WTC11 (cell line): ENCODE results near the gene VIPR2. TPM values are rescaled to one million over a fixed set of nuclear protein-coding genes. Genes with fewer than 3 reads are reported as not detected.

Experiments
- ATAC-seq: fragments of 200-7000 bp; cut with Tn5 transposase; 2 replicates; pipeline ENCODE4 v1.10.0; 2021; ENCODE audit warnings: mild to moderate bottlenecking, moderate library complexity
- CTCF ChIA-PET: fragments of 300-600 bp; sonication (Branson Sonifier 250); formaldehyde crosslinking; loops from one replicate; lab custom pipeline; 2021; ENCODE audit warnings: antibody characterized with exemption; lab: Charles Lee
- POLR2A ChIA-PET: fragments of 350-600 bp; sonication (Branson Sonifier 250); formaldehyde crosslinking; loops from one replicate; lab custom pipeline; 2021; ENCODE audit warnings: antibody characterized with exemption; lab: Charles Lee
- DNase-seq: peaks from one replicate; pipeline ENCODE4 v3.0.0; 2021; ENCODE audit warnings: low spot score
- H3K27ac Mint-ChIP-seq: 2 replicates; pipeline ENCODE4 v1.8.0; 2021; ENCODE audit warnings: mixed read lengths
- H3K27me3 Mint-ChIP-seq: 2 replicates; pipeline ENCODE4 v1.8.0; 2021; ENCODE audit warnings: low read depth, mild to moderate bottlenecking, moderate library complexity, mixed read lengths
- H3K36me3 Mint-ChIP-seq: 2 replicates; pipeline ENCODE4 v1.8.0; 2021; ENCODE audit warnings: mixed read lengths
- H3K4me1 Mint-ChIP-seq: 2 replicates; pipeline ENCODE4 v1.8.0; 2022; ENCODE audit warnings: mixed read lengths
- H3K4me3 Mint-ChIP-seq: 2 replicates; pipeline ENCODE4 v1.8.0; 2021; ENCODE audit warnings: mild to moderate bottlenecking, moderate library complexity, mixed read lengths
- H3K9me3 Mint-ChIP-seq: 2 replicates; pipeline ENCODE4 v1.8.0; 2021; ENCODE audit warnings: mixed read lengths
- ELF4 ChIP-seq: sonication (generic); formaldehyde crosslinking; IDR thresholded peaks from 2 replicates; pipeline ENCODE4 v1.8.1; 2022; ENCODE audit warnings: low read depth, mild to moderate bottlenecking, moderate library complexity, missing genetic modification reagents
- GTF2I ChIP-seq: fragments of 250-450 bp; sonication (Bioruptor Pico); conservative IDR thresholded peaks from 2 replicates; pipeline ENCODE4 v1.4.0; 2021; ENCODE audit warnings: mild to moderate bottlenecking
- JUN ChIP-seq: sonication (generic); formaldehyde crosslinking; IDR thresholded peaks from 2 replicates; pipeline ENCODE4 v1.8.0; 2023; ENCODE audit warnings: mild to moderate bottlenecking, missing genetic modification reagents
- MYBL2 ChIP-seq: sonication (generic); formaldehyde crosslinking; IDR thresholded peaks from 2 replicates; pipeline ENCODE4 v1.8.1; 2023; ENCODE audit warnings: mild to moderate bottlenecking, moderate library complexity, missing genetic modification reagents
- NFATC4 ChIP-seq: fragments of 250-450 bp; sonication (Bioruptor Pico); IDR thresholded peaks from 2 replicates; pipeline ENCODE4 v1.9.0; 2021; ENCODE audit warnings: mild to moderate bottlenecking
- NFE2L1 ChIP-seq: sonication (generic); formaldehyde crosslinking; IDR thresholded peaks from 2 replicates; pipeline ENCODE4 v1.8.1; 2023; ENCODE audit warnings: missing genetic modification reagents
- NR1H2 ChIP-seq: sonication (generic); formaldehyde crosslinking; IDR thresholded peaks from 2 replicates; pipeline ENCODE4 v1.9.0; 2021; ENCODE audit warnings: mild to moderate bottlenecking, moderate library complexity, missing genetic modification reagents
- TP53 ChIP-seq: sonication (generic); formaldehyde crosslinking; IDR thresholded peaks from 2 replicates; pipeline ENCODE4 v1.8.1; 2023; ENCODE audit warnings: mild to moderate bottlenecking, missing genetic modification reagents
- ZNF121 ChIP-seq: sonication (generic); formaldehyde crosslinking; IDR thresholded peaks from 2 replicates; pipeline ENCODE4 v1.8.0; 2023; ENCODE audit warnings: missing genetic modification reagents
- ZNF219 ChIP-seq: sonication (generic); formaldehyde crosslinking; IDR thresholded peaks from 2 replicates; pipeline ENCODE4 v1.8.0; 2023; ENCODE audit warnings: missing genetic modification reagents, mild to moderate bottlenecking, borderline replicate concordance
- ZNF232 ChIP-seq: sonication (generic); formaldehyde crosslinking; IDR thresholded peaks from 2 replicates; pipeline ENCODE4 v1.8.0; 2022; ENCODE audit warnings: mild to moderate bottlenecking, missing genetic modification reagents
- ZNF317 ChIP-seq: sonication (generic); formaldehyde crosslinking; IDR thresholded peaks from 2 replicates; pipeline ENCODE4 v1.8.1; 2023; ENCODE audit warnings: low read depth, mild to moderate bottlenecking, moderate library complexity, missing genetic modification reagents, borderline replicate concordance
- total RNA-seq: library from RNA; stranded (reverse); gene quantifications from 3 replicates; pipeline ENCODE4 v1.2.3, GENCODE V29; 2021
- TF ChIP-seq, protein P1 (sequence below): sonication (generic); formaldehyde crosslinking; IDR thresholded peaks from 2 replicates; pipeline ENCODE4 v1.8.0; 2022; ENCODE audit warnings: mild to moderate bottlenecking, missing genetic modification reagents
- TF ChIP-seq, protein P2 (sequence below): sonication (generic); formaldehyde crosslinking; IDR thresholded peaks from 2 replicates; pipeline ENCODE4 v1.8.1; 2023; ENCODE audit warnings: mild to moderate bottlenecking, missing genetic modification reagents
- TF ChIP-seq, protein P3 (sequence below): fragments of 250-450 bp; sonication (Bioruptor Pico); IDR thresholded peaks from 2 replicates; pipeline ENCODE4 v2.1.2; 2022; ENCODE audit warnings: mild to moderate bottlenecking, moderate library complexity
- TF ChIP-seq, protein P4 (sequence below): sonication (generic); formaldehyde crosslinking; IDR thresholded peaks from 2 replicates; pipeline ENCODE4 v1.8.0; 2022; ENCODE audit warnings: missing genetic modification reagents

Gene VIPR2
- total RNA-seq, 1 experiment from 2014 or later, result 7.5 TPM

DNA sequence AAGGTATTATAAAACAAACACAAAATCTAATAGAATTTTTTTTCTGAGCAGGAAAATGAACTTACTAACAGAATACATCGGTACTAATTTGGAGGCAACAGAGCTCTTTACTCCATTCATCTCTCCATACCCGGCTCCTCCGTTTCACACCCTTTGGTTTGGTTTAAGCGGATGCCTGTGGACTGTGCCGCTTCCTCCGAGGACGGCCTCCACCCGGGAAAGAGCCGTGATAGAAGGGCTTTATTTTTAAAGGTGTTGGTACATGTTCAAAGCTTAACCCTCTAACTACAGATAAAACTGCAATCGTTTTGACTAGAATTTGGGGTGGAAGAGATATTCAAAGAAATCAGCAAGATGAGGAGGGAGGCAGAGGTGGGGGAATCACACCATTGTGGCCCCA is 1.9 kb downstream of the VIPR2 start (continued):
- TF ChIP-seq NFATC4 (CRISPR knock-in tag) (no peak), JUN (no peak), ZNF317 (CRISPR knock-in tag) (no peak), ELF4 (no peak)

DNA sequence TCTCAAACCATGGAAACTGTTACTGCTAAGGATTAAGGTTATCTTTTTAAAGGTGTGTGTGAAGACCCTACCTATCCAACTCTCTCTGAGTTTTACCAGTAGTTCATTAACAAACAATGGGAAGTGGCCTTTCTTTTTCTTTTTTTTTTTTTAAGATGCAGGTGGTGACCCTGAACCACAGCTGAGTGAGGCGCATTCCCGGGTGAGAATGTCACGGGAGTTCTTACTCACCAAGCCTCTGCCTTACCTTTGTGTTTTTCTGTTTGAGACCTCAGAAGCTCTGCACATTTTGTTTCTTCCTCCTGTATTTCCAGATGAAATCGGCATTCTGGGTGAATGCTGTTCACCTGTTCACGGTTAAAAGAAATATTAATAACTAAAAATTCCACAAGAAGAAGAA is 2.5 kb downstream of the VIPR2 start:
- no peak for DNase-seq
- 0 out of 2 replicates have a peak overlapping the region, but pooled peaks have one; percentile 11 for H3K4me3 Mint-ChIP-seq

DNA sequence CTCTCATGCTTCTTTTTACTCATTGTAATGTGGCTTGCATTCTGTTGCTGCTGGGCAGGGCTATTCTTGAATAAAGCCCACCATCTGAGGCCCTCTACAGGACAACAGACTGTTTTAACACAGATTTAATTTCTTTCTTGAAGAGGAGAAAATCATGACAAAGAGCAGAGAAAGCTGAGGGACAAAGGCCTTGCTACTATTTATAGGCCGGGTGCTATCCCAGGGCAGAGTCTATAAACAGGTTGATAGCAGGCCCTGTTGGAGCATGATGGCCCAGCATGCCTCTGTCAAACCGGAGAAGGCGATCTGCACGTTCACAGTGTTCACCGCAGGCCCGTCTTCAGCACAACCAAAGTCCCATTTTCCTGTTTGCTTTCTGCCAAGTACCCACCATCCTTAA is 3.0 kb downstream of the VIPR2 start:
- Mint-ChIP-seq H3K4me1 (peaks cover 47% of the 10 kb centered on the region), H3K27ac (peak overlapping the region; percentile 44)

More for the DNA sequence above, 2.5 kb downstream of the VIPR2 start:
- ChIA-PET CTCF (interaction anchor here (0.6 to 1.3 kb wide), 5 partner anchors 34 to 165 kb away, joined by 3 to 10 read pairs (median 3); no protein-coding TSS in a partner anchor), POLR2A (no interaction called here)
- H3K4me1 Mint-ChIP-seq, result peaks cover 45% of the 10 kb centered on the region
- H3K27ac Mint-ChIP-seq, result peak overlapping the region; percentile 44
- ATAC-seq, result no peak
- peaks cover 27% of the 10 kb centered on the region for H3K36me3 Mint-ChIP-seq
- TF ChIP-seq, protein P1, sequence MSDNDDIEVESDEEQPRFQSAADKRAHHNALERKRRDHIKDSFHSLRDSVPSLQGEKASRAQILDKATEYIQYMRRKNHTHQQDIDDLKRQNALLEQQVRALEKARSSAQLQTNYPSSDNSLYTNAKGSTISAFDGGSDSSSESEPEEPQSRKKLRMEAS (CRISPR knock-in tag), result no peak
- TF ChIP-seq NR1H2 (no peak), MYBL2 (CRISPR knock-in tag) (no peak), TP53 (CRISPR knock-in tag) (no peak), ZNF219 (no peak), ZNF232 (CRISPR knock-in tag) (no peak), NFATC4 (CRISPR knock-in tag) (no peak), JUN (no peak)
- TF ChIP-seq, protein P2, sequence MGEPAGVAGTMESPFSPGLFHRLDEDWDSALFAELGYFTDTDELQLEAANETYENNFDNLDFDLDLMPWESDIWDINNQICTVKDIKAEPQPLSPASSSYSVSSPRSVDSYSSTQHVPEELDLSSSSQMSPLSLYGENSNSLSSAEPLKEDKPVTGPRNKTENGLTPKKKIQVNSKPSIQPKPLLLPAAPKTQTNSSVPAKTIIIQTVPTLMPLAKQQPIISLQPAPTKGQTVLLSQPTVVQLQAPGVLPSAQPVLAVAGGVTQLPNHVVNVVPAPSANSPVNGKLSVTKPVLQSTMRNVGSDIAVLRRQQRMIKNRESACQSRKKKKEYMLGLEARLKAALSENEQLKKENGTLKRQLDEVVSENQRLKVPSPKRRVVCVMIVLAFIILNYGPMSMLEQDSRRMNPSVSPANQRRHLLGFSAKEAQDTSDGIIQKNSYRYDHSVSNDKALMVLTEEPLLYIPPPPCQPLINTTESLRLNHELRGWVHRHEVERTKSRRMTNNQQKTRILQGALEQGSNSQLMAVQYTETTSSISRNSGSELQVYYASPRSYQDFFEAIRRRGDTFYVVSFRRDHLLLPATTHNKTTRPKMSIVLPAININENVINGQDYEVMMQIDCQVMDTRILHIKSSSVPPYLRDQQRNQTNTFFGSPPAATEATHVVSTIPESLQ (CRISPR knock-in tag), result no peak
- H3K9me3 Mint-ChIP-seq, result peaks cover 4% of the 10 kb centered on the region
- H3K27me3 Mint-ChIP-seq, result peaks cover 32% of the 10 kb centered on the region

DNA sequence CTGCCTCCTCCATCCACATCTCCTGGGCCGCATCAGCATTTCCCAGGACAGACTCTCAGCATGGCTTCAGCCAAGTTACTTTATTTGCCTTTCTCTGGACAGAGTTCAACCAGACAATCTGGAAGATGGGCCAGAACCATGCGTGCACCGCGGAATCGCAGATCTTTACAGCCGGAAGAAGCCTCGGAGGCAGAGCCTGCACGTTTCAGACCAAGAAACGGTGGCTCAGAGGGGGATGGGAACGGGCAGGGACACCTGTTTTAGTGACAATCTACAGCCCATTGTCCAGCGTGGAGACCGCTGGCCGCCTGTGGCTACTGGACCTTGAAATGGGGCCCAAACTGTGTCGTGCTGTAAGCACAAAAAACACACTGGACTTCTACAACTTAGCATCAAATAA is 3.5 kb downstream of the VIPR2 start:
- peaks cover 51% of the 10 kb centered on the region for H3K4me1 Mint-ChIP-seq
- ATAC-seq (no peak), DNase-seq (no peak)
- H3K36me3 Mint-ChIP-seq, result peaks cover 27% of the 10 kb centered on the region
- H3K9me3 Mint-ChIP-seq, result peaks cover 4% of the 10 kb centered on the region
- POLR2A ChIA-PET, result no interaction called here
- peak overlapping the region; percentile 21; the same call in 1 of the 2 replicates for H3K4me3 Mint-ChIP-seq
- no peak for TF ChIP-seq NFE2L1 (CRISPR knock-in tag)
- TF ChIP-seq ZNF121 (CRISPR knock-in tag), result 0 out of 2 replicates have a peak, but pooled peaks have one; percentile 29
- H3K27ac Mint-ChIP-seq, result peak overlapping the region; percentile 44
- H3K27me3 Mint-ChIP-seq, result peaks cover 32% of the 10 kb centered on the region
- CTCF ChIA-PET, result no interaction called here

More for the DNA sequence above, 3.0 kb downstream of the VIPR2 start:
- ChIA-PET POLR2A (no interaction called here), CTCF (interaction anchor here (0.6 to 1.3 kb wide), 4 partner anchors 74 to 165 kb away, joined by 3 to 10 read pairs (median 6); no protein-coding TSS in a partner anchor)
- Mint-ChIP-seq H3K27me3 (peaks cover 32% of the 10 kb centered on the region), H3K4me3 (0 out of 2 replicates have a peak overlapping the region, but pooled peaks have one; percentile 11), H3K9me3 (peaks cover 4% of the 10 kb centered on the region), H3K36me3 (peaks cover 27% of the 10 kb centered on the region)
- TF ChIP-seq NFE2L1 (CRISPR knock-in tag) (no peak), GTF2I (CRISPR knock-in tag) (no peak)
- no peak for DNase-seq
- ATAC-seq, result peak; percentile 28

DNA sequence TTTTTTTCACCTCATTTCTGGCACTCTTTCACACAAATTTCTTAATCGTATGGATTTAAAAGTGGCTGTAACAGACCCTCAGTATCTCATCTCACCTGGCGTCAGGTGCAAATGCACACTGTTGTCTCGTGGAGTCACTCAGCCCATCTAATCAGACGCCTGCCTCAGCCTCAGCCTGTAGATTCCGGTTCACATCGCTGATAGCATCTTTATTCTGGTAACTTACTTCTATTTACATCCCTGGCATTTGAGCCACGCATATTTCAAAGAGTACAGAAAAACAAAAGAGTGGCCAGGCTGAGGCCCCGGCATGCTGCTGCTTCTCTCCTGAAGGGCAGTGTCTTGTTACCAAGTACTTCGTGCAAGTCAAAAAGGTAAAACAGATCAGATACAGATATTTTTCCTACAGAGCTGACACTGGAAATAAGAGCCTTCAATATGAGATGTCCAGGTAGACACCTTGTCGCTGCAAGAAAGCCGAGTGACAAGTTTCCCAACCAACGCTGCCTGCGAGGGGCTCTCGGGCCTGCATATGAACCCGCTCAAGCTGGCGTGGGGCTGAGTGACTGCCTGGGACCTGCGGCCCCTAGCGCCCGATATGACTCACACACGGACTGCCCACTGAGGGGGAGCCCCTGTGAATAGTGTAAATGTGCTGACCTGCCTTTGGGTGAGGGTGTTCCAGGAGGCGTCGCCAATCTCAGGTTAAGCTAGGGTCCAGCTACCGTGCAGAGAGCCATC is 4.3 kb downstream of the VIPR2 start:
- DNase-seq (no peak), ATAC-seq (no peak)
- POLR2A ChIA-PET, result no interaction called here
- H3K9me3 Mint-ChIP-seq, result peaks cover 4% of the 10 kb centered on the region
- TF ChIP-seq, protein P3, sequence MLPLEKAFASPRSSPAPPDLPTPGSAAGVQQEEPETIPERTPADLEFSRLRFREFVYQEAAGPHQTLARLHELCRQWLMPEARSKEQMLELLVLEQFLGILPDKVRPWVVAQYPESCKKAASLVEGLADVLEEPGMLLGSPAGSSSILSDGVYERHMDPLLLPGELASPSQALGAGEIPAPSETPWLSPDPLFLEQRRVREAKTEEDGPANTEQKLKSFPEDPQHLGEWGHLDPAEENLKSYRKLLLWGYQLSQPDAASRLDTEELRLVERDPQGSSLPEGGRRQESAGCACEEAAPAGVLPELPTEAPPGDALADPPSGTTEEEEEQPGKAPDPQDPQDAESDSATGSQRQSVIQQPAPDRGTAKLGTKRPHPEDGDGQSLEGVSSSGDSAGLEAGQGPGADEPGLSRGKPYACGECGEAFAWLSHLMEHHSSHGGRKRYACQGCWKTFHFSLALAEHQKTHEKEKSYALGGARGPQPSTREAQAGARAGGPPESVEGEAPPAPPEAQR, result no peak
- TF ChIP-seq, protein P4, sequence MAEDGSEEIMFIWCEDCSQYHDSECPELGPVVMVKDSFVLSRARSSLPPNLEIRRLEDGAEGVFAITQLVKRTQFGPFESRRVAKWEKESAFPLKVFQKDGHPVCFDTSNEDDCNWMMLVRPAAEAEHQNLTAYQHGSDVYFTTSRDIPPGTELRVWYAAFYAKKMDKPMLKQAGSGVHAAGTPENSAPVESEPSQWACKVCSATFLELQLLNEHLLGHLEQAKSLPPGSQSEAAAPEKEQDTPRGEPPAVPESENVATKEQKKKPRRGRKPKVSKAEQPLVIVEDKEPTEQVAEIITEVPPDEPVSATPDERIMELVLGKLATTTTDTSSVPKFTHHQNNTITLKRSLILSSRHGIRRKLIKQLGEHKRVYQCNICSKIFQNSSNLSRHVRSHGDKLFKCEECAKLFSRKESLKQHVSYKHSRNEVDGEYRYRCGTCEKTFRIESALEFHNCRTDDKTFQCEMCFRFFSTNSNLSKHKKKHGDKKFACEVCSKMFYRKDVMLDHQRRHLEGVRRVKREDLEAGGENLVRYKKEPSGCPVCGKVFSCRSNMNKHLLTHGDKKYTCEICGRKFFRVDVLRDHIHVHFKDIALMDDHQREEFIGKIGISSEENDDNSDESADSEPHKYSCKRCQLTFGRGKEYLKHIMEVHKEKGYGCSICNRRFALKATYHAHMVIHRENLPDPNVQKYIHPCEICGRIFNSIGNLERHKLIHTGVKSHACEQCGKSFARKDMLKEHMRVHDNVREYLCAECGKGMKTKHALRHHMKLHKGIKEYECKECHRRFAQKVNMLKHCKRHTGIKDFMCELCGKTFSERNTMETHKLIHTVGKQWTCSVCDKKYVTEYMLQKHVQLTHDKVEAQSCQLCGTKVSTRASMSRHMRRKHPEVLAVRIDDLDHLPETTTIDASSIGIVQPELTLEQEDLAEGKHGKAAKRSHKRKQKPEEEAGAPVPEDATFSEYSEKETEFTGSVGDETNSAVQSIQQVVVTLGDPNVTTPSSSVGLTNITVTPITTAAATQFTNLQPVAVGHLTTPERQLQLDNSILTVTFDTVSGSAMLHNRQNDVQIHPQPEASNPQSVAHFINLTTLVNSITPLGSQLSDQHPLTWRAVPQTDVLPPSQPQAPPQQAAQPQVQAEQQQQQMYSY (CRISPR knock-in tag), result no peak
- 0 out of 2 replicates have a peak overlapping the region, but pooled peaks have one; percentile 54 for H3K27ac Mint-ChIP-seq
- H3K4me1 Mint-ChIP-seq, result peaks cover 52% of the 10 kb centered on the region
- CTCF ChIA-PET, result interaction anchor here (1.8 kb wide), 1 partner anchor 139 kb away, joined by 5 read pairs; no protein-coding TSS in a partner anchor
- peaks cover 31% of the 10 kb centered on the region for H3K27me3 Mint-ChIP-seq
- H3K36me3 Mint-ChIP-seq, result peaks cover 27% of the 10 kb centered on the region
- no peak overlapping the region for H3K4me3 Mint-ChIP-seq
